ENCODE measurements around the gene F2R.
A peak's percentile ranks its signal among the peaks of the same experiment; 100 is the strongest.

Gene F2R

DNA sequence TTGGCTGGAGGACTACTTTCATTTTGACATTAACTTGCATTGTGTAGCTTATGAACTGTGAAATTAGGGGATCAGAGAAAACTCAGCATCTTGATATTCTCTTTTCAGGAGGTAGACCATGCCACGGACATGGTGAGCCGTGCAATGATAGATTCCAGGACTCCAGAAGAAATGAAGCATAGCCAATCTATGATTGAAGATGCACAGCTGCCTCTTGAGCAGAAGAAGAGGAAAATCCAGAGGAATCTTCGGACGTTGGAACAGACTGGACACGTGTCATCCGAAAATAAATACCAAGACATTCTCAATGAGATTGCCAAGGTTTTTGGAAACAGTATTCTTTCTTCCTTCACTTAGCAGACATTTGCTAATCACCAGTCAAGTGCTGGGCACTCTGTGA is 20.6 kb upstream of the F2R start:
- no peak overlapping the region for H3K4me3 Mint-ChIP-seq
- H3K36me3 Mint-ChIP-seq, result peaks cover 50% of the 10 kb centered on the region
- CTCF ChIA-PET, result interaction anchor here (1.0 kb wide), 1 partner anchor 79 kb away, joined by 3 read pairs; no protein-coding TSS in a partner anchor
- no peaks in the 10 kb centered on the region for H3K27me3 Mint-ChIP-seq
- no peak overlapping the region for H3K27ac Mint-ChIP-seq
- DNase-seq, result no peak
- peaks cover 5% of the 10 kb centered on the region for H3K4me1 Mint-ChIP-seq
- no peaks in the 10 kb centered on the region for H3K9me3 Mint-ChIP-seq

DNA sequence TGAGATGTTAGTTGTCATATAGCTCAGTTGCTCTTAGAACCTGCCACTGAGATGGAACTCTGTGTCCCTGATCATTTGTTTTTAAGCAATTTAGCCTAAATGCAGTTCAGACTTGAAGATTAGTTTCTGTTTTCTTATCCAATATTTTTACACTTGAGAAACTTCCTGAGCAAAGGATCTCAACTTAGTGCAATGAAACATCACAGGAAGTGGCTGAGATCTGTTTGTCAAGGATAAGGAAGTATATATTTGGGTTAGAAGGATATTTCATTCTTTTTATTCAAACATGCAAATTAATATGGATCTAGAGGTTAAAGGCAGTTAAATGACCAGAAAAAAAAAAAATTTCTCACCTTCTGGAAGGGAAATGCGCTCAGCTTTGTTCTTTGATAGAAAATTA is 19.7 kb upstream of the F2R start:
- Mint-ChIP-seq H3K4me1 (peaks cover 5% of the 10 kb centered on the region), H3K9me3 (no peaks in the 10 kb centered on the region), H3K27me3 (no peaks in the 10 kb centered on the region), H3K4me3 (no peak overlapping the region), H3K36me3 (peaks cover 56% of the 10 kb centered on the region), H3K27ac (peak overlapping the region; percentile 30)
- no peak for DNase-seq
- CTCF ChIA-PET, result no interaction called here

DNA sequence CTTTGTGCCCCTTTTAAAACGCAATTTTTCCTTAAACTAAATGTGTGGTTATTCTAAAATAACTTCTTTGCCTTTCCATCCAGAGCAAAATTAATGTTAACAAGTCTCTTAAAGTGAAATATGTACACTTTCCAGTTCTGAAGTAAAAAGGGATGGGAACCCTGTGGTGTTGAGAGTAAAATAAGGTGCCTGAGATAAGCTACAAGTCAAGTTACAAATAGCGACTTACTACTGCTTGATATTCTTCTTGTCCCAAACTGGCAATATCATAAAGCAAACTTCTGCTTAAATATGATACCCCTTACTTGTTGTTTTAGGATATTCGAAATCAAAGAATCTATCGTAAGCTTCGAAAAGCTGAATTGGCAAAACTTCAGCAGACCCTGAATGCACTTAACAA is 18.3 kb upstream of the F2R start:
- no peaks in the 10 kb centered on the region for H3K27me3 Mint-ChIP-seq
- peaks cover 61% of the 10 kb centered on the region for H3K36me3 Mint-ChIP-seq
- CTCF ChIA-PET, result no interaction called here
- H3K4me1 Mint-ChIP-seq, result no peaks in the 10 kb centered on the region
- no peak overlapping the region for H3K4me3 Mint-ChIP-seq
- no peak for DNase-seq
- no peaks in the 10 kb centered on the region for H3K9me3 Mint-ChIP-seq
- H3K27ac Mint-ChIP-seq, result no peak overlapping the region

DNA sequence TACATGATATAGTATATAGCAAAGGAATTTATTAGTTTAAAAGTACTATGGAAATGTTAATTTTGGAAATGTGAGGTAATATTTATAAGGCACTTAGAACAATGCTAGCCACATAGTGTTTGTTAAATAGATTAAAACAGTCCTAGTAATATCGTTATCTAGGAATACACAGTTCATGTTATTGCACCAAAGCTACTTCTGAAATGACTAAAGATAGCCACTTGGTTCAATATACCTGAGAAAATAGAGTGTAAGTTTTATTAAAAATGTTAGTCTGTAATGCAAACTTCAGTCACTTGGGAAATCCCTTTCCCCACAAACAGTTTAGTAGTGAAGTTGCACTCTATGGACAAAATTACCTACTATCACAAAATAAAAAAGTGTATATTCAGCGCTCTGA is 15.4 kb upstream of the F2R start:
- CTCF ChIA-PET, result no interaction called here
- H3K36me3 Mint-ChIP-seq, result peaks cover 43% of the 10 kb centered on the region
- no peaks in the 10 kb centered on the region for H3K4me1 Mint-ChIP-seq
- no peak overlapping the region for H3K27ac Mint-ChIP-seq
- no peaks in the 10 kb centered on the region for H3K27me3 Mint-ChIP-seq
- no peaks in the 10 kb centered on the region for H3K9me3 Mint-ChIP-seq
- no peak overlapping the region for H3K4me3 Mint-ChIP-seq
- no peak for DNase-seq

DNA sequence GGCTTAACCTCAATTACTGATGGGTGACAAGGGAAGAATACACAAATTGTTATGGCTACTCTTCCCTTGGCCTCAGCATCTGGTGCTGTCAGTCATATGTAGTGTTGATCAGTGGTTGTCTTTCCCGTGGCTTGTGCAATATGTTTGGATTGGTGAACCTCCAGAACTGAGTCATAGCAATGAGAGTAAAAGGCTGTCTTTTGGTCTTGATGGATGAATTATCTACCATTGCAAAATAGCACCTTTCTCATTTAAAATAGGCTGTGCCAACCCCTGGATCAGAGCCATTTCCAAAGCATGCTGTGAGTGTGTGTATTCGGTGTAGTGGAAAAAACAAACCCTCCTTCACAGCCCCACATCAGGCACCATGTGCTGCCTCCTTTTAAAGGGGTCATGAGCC is 14.6 kb upstream of the F2R start:
- peaks cover 36% of the 10 kb centered on the region for H3K36me3 Mint-ChIP-seq

DNA sequence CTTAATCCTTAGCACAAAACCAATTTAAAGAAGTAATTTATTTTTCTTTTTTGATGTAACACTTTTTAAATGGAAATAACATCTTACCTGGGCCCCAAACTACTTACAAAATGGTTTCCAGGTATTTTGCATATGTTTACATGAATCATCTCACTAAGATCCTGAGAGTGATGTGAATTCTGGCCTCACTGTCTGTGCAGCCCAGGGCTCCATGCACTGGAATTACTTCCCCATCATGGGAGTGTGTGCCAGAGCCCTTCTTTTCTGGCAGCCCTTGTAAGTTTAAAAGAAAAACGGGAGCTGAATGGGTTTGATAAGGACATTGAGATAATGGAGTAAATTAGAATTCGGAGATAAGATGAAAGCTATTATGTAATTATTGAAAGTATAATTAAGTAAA is 12.2 kb upstream of the F2R start:
- peaks cover 38% of the 10 kb centered on the region for H3K36me3 Mint-ChIP-seq
- H3K27ac Mint-ChIP-seq, result no peak overlapping the region
- CTCF ChIA-PET, result interaction anchor here (1.6 kb wide), 1 partner anchor 71 kb away, joined by 6 read pairs; no protein-coding TSS in a partner anchor
- H3K9me3 Mint-ChIP-seq, result no peaks in the 10 kb centered on the region
- no peak for DNase-seq
- no peaks in the 10 kb centered on the region for H3K4me1 Mint-ChIP-seq
- H3K4me3 Mint-ChIP-seq, result no peak overlapping the region
- no peaks in the 10 kb centered on the region for H3K27me3 Mint-ChIP-seq

More for the DNA sequence above, 14.6 kb upstream of the F2R start:
- CTCF ChIA-PET, result no interaction called here
- H3K9me3 Mint-ChIP-seq, result no peaks in the 10 kb centered on the region
- H3K27ac Mint-ChIP-seq, result no peak overlapping the region
- H3K4me1 Mint-ChIP-seq, result no peaks in the 10 kb centered on the region
- no peak overlapping the region for H3K4me3 Mint-ChIP-seq
- no peaks in the 10 kb centered on the region for H3K27me3 Mint-ChIP-seq
- no peak for DNase-seq

DNA sequence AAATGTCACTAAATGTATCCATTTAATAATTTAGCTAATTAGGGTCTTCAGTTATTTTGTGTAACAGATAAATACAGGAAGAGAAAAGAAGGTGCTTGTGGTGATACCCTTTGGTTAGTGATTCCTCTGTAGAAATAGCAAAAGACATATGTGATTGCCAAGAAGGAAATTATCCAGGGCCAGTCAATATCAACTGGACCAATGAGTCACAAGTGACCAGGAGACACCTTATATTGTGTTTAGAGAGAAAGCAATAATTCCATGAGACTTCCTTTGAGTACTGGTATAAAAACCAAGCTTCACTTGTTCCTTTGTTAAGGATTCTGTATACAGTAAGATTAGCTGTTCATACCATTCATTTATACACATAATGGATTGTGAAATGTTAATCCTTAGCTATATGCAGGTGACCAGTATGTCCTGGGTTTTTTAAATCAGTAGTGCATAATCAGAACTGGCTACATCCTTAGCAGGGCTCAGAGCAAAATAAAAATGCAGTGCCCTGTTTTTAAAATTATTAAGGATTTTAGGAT is 11.7 kb upstream of the F2R start:
- no peak overlapping the region for H3K4me3 Mint-ChIP-seq
- H3K27ac Mint-ChIP-seq, result no peak overlapping the region
- no peaks in the 10 kb centered on the region for H3K27me3 Mint-ChIP-seq
- CTCF ChIA-PET, result interaction anchor here (1.6 kb wide), 1 partner anchor 70 kb away, joined by 6 read pairs; no protein-coding TSS in a partner anchor
- no peaks in the 10 kb centered on the region for H3K4me1 Mint-ChIP-seq
- H3K9me3 Mint-ChIP-seq, result no peaks in the 10 kb centered on the region
- H3K36me3 Mint-ChIP-seq, result peaks cover 36% of the 10 kb centered on the region
- DNase-seq, result no peak

DNA sequence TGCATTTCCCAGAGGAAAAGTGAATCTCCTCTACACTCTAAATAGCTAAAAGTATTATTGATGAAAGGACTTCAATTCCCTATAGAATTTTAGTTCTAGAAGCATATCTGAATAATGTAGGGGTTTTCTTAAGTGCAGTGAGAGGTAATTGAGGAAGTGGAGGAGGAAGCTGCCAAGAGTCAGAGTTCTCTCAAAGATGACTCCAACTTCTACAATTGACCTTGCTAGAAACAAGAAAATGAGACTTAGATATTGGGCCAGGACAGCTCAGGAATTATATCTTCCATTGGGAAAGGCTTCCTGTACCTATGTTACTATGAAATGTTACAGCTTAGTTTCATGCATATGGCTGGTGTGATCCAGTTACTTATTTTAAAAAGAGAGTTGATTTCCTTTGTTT is 10.4 kb upstream of the F2R start:
- no peak overlapping the region for H3K27ac Mint-ChIP-seq
- CTCF ChIA-PET, result interaction anchor here (0.8 to 1.0 kb wide), 2 partner anchors 67 to 69 kb away, joined by 3 read pairs; no protein-coding TSS in a partner anchor
- no peaks in the 10 kb centered on the region for H3K27me3 Mint-ChIP-seq

DNA sequence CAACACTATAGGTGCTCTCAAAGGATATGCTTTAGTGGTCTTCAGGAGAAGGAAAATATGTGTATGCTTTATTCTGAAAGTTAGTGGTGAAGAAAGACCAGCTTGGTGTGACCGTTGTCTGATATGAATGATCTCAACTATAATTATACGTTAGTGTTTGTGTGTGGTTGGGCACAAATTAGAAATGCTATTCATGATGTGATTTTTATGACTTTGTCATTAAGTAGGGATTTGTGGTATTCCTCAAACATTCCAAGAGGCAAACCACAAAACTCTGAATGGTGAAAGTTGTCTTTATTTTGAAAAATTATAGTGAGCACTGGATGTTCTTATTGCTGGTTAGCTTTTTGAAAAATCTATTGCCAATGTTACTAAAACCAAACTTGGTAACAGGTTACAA is 6.2 kb upstream of the F2R start:
- Mint-ChIP-seq H3K9me3 (no peaks in the 10 kb centered on the region), H3K4me3 (no peak overlapping the region), H3K27ac (no peak overlapping the region), H3K27me3 (peaks cover 13% of the 10 kb centered on the region), H3K4me1 (peaks cover 29% of the 10 kb centered on the region), H3K36me3 (peaks cover 13% of the 10 kb centered on the region)
- no peak for DNase-seq
- CTCF ChIA-PET, result interaction anchor here (1.0 kb wide), 1 partner anchor 65 kb away, joined by 3 read pairs; no protein-coding TSS in a partner anchor

More for the DNA sequence above, 10.4 kb upstream of the F2R start:
- no peak overlapping the region for H3K4me3 Mint-ChIP-seq
- peaks cover 33% of the 10 kb centered on the region for H3K36me3 Mint-ChIP-seq
- no peak for DNase-seq
- no peaks in the 10 kb centered on the region for H3K9me3 Mint-ChIP-seq
- H3K4me1 Mint-ChIP-seq, result peaks cover 4% of the 10 kb centered on the region

DNA sequence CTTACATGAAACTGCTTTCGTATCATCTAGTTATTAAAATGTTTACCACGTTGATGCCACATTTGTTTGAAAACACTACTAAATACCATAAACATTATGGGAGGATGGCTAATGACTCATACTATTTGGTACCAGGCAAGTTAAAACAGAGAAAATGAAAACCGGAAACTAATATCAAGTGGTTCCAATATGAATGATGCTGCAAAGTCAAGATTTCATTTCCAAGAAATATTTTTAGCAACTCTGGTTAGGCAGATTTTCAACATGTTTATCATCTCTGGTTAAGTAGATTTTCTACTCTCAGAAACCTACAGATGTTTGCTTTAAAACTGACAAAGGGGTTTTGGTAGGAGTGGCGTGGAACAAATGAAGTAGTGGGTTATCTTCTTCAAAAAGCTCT is 4.9 kb upstream of the F2R start:
- Mint-ChIP-seq H3K27me3 (peaks cover 25% of the 10 kb centered on the region), H3K4me3 (no peak overlapping the region), H3K36me3 (peaks cover 13% of the 10 kb centered on the region), H3K27ac (no peak overlapping the region), H3K9me3 (no peaks in the 10 kb centered on the region), H3K4me1 (peaks cover 38% of the 10 kb centered on the region)
- DNase-seq, result no peak
- CTCF ChIA-PET, result no interaction called here

DNA sequence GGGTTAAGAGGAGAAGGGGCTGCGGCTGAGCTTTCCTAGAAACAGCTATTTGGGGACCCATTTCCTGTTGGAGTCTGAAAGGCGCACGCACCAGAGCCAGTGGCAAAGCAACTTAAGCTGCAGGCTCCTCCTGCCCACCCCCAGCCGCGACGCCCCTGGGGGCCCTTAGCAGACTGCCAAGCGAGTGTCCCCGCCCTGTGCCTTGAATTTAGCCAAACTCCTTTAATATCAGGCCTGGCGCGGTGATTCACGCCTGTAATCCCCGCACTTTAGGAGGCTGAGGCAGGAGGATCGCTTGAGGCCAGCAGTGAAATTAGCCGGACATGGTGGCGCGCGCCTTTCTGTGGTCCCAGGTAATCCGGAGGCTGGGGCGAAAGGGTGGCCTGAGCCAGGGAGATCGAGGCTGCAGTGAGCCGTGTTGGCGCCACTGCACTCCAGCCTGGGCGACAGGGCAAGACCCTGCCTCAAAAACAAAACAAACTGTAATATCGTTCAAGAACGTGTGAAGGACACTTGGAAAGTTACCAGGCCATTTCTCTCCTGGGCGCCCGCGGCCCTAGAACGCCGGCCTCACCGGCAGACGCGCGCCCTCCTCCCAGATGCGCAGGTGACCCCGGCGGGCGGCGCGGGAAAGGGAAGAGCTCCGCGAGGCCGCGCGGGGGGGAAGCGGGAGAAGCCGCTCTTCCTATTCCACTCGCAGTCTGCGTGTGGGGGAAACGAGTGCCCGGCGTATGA is 1.0 kb upstream of the F2R start:
- H3K4me1 Mint-ChIP-seq, result peaks cover 51% of the 10 kb centered on the region
- peak overlapping the region; percentile 65 for H3K27ac Mint-ChIP-seq

DNA sequence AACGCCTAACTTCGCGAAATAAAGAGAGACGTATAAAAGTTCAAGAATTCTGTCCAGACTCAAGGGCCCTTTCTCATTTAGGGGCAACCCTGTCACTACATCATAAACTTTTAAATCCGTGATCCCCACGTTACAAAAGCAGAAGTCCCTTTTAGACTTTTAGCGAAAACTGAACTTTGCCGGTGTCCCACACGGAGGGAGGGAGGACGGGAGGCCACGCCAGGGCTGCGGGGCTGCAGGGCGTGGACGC is 515 bp upstream of the F2R start:
- Mint-ChIP-seq H3K4me1 (peaks cover 49% of the 10 kb centered on the region), H3K4me3 (peak overlapping the region; percentile 77), H3K27ac (peak overlapping the region; percentile 24), H3K9me3 (no peaks in the 10 kb centered on the region), H3K36me3 (no peaks in the 10 kb centered on the region), H3K27me3 (peaks cover 53% of the 10 kb centered on the region)
- CTCF ChIA-PET, result interaction anchor here (1.3 to 7.5 kb wide), 3 partner anchors 11 to 98 kb away, joined by 3 to 54 read pairs (median 3); no protein-coding TSS in a partner anchor
- DNase-seq, result no peak

More for the DNA sequence above, 1.0 kb upstream of the F2R start:
- peak; percentile 45 for DNase-seq
- CTCF ChIA-PET, result interaction anchor here (1.3 to 7.5 kb wide), 4 partner anchors 12 to 113 kb away, joined by 3 to 54 read pairs (median 4); no protein-coding TSS in a partner anchor
- peaks cover 53% of the 10 kb centered on the region for H3K27me3 Mint-ChIP-seq
- H3K9me3 Mint-ChIP-seq, result no peaks in the 10 kb centered on the region
- H3K4me3 Mint-ChIP-seq, result peak overlapping the region; percentile 77
- H3K36me3 Mint-ChIP-seq, result no peaks in the 10 kb centered on the region

DNA sequence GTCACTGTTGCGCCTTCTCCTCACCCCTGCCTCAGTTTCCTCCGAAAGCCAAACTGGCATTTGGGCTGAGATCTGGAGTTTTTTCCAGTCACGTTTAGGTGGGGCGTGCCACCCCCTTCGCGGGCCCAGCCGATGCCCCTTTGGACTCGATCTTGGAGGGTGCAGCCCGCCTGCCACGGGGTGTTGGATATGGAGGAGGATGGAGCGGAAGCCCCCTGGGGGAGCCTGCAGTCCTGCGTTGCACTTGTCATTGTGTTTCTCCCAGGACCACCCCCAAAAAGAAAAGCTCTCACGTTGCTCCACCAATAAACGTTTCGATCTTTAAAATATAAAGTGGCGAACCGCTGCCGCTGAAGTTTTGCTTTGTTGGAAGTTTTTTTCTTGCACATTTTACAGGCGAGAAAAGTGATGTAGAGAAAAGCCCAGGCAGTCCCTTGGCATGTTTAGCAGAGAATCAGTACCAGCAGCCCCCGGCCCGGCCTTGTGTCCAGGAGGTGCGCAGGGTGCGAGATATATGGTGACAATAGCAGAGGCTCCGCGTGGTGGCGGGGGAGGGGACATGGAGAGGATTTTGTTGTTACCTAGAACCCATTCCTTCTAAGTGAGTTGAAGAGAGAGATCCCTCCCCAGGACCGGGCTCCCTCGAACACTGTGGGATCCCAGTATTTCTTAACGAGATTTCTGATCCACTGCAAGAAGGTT is 681 bp downstream of the F2R start:
- CTCF ChIA-PET, result interaction anchor here (1.2 to 7.5 kb wide), 2 partner anchors 10 to 59 kb away, joined by 3 to 54 read pairs; no protein-coding TSS in a partner anchor
- Mint-ChIP-seq H3K4me1 (peaks cover 39% of the 10 kb centered on the region), H3K27ac (peak overlapping the region; percentile 63), H3K4me3 (peak overlapping the region; percentile 77), H3K27me3 (peaks cover 53% of the 10 kb centered on the region), H3K36me3 (no peaks in the 10 kb centered on the region), H3K9me3 (no peaks in the 10 kb centered on the region)
- DNase-seq, result peak; percentile 27

DNA sequence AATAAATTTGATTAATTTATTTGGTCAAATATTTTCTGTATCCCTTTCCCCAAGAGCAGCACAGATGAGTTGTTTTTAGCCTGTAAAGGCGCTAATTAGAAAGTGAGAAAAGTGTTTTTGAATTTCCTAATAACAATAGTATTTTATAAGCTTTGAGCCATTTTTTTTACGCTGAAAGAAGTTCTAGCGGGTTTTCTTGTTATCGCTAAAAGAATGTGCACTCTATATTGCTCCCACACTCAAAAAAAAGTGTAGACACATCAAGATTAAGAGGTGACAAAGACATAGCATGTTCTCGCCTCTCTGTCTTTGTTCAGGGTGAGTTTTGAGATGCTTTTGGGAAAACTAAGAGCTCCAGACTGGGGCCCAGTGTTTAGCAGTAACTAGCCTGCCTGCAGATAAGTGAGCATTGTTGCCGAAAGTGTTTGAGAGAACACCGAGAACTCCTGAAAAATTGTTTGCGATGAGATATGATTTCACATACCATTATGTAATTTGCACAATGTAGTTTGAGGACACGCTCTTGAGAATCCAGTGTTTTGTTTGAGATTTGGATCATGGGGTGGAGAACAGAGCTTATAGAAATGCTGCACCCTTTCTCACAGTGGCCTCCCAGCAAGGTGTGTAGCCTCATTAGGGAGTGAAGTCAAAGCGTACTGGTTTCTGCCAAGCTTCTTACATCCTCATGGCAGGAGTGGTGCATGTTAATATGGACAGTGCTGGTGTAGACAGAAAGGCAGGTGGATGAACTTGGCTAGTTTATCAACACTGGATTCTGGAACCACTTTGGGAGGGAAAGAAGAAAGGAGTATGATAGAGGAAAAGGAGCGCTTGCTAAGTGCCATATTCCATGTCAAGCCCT is 1.5 kb downstream of the F2R start:
- Mint-ChIP-seq H3K4me3 (peak overlapping the region; percentile 77), H3K27me3 (peaks cover 53% of the 10 kb centered on the region), H3K4me1 (peaks cover 38% of the 10 kb centered on the region), H3K9me3 (no peaks in the 10 kb centered on the region), H3K36me3 (no peaks in the 10 kb centered on the region), H3K27ac (no peak overlapping the region)
- CTCF ChIA-PET, result interaction anchor here (0.8 to 7.5 kb wide), 3 partner anchors 9 to 58 kb away, joined by 3 to 54 read pairs (median 3); no protein-coding TSS in a partner anchor
- DNase-seq, result no peak
